D341Med (cell line): Measurements from ENCODE around the gene TTBK2.
"Not testable (repeated sequence)": the region's sequence is repeated elsewhere in the genome, so short reads cannot be mapped to it uniquely, and the experiment has no call there.

ENCODE experiments used
- DNase-seq: peaks from one replicate; pipeline ENCODE4 v3.0.0; 2012; ENCODE audit warnings: low spot score

TTBK2 gene

DNA sequence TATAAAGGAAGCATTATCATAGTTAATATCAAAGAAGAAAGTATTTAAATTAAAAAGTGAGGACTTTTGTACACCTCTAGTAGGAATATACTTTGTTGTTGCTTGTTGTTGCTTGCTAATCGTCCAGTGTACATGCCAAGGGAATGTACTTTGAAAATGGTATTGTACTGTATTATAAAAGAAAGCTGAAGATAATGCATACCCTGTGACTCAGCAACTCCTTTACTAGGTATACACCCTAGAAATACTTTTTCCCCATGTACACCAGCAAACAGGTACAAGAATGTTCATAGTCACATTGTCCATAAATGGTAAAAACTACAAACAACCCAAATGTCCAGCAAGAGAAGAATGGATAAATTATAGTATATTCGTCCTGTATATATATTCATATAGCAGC lies 12.0 kb downstream of the TTBK2 start:
- no peak for DNase-seq

GRCh38 chr15:42903388-42904324 lies 16.9 kb downstream of the TTBK2 start:
- DNase-seq: no peak

DNA sequence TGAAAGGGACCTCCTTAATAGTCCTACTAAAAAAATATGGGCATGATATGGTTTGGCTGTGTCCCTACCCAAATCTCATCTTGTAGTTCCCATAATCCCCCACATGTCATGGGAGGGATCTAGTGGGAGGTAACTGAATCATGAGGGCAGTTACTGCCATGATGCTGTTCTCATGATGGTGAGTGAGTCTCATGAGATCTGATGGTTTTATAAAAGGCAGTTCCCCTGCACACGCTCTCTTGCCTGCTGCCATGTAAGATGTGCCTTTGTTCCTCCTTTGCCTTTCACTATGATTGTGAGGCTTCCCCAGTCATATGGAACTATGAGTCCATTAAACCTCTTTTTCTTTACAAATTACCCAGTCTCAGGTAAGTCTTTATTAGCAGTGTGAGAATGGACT lies 26.7 kb downstream of the TTBK2 start:
- DNase-seq: not testable (repeated sequence)

- DNase-seq: no peak
Measured at GRCh38 chr15:42891569-42891968, 29.0 kb downstream of the TTBK2 start.

DNA sequence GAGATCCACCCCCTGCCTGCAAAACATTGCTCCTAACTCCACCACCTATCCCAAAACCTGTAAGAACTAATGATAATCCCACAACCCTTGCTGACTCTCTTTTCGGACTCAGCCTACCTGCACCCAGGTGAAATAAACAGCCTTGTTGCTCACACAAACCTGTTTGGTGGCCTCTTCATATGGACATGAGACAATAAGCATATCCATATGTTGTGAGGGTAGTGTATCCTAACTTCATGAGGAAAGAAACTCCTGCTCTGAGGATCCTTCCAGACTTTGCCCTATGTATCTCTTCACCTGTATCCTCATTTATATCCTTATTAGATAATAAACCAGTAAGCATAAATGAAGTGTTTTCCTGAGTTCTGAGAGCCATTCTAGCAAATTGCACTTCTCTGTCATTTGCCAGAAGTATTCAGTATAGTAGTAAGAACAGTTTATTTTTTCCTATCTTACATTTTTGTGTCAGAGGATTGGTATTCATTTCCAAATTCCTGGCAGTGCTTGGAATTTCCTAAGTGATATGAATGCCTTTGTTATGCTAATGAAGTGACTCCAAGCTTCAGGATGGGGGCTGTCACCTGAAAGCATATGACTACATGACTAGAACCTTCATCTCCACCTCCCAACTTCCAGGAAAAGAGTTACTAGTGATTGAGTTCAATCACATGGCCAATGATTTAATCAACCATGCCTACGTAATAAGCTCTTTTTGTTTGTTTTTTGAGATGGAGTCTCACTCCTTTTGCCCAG lies 30.2 kb downstream of the TTBK2 start:
- DNase-seq: no peak

DNA sequence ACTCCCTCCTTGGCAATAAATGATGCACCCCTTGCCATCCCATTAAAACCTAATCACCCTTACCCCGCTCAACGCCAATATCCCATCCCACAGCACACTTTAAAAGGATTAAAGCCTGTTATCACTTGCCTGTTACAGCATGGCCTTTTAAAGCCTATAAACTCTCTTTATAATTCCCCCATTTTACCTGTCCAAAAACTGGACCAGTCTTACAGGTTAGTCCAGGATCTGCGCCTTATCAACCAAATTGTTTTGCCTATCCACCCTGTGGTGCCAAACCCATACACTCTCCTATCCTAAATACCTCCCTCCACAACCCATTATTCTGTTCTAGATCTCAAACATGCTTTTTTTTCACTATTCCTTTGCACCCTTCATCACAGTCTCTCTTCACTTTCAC lies 33.2 kb downstream of the TTBK2 start:
- DNase-seq: not testable (repeated sequence)

DNA sequence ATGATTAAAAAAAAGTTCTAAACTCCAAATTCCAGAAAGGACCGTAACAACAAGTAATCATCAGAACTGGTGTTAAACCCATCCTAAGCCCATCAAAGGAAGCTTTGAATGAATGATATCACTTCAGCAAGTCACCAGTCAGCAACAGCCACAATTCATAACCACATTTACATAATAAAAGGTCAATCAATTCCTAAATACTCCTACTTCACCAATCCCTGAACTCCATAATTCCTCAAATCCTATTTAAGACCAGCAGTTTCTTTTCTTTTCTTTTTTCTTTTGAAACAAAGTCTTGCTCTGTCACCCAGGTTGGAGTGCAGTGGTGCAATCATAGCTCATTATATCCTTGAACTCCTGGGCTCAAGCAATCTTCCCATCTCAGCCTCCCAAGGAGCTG lies 40.5 kb downstream of the TTBK2 start:
- no peak for DNase-seq

GRCh38 chr15:42879443-42879842 lies 41.1 kb downstream of the TTBK2 start:
- no peak for DNase-seq

DNA sequence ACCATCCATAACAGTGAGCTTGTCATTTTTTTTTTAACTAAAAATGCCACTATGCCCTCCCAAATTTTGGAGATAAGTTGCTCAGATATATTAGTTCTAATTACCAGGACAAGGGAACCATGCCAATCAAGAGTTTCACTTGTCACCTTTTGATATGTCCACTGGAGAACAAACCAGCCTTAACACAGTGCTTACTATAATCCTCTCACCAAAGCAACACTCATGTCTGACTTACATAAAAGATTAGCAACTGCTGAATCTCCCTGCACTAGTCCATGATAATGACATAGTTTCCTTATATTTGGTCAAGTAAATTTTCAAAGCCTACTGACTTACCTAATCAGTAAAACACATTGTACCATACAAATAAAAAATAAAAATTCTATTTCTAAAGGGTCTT lies 44.4 kb downstream of the TTBK2 start:
- DNase-seq: peak; percentile 33

DNA sequence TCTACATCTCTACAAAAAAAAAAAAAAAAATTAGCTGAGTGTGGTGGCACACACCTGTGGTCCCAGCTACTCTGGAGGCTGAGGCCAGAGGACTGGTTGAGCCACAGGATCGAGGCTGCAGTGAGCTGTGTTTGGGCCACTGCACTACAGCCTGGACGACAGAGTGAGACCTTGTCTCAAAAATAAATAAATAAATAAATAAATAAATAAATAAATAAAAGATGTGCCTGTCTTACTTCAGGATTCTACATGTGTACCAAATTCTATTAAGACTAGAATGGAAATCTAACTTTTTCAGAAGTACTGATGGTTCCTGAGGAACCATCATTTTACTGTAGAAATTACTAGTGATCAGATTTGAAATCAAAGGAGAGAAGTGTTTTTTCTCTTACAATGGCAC lies 51.9 kb downstream of the TTBK2 start:
- DNase-seq: no peak

GRCh38 chr15:42863572-42864239 lies 56.9 kb downstream of the TTBK2 start:
- no peak for DNase-seq

- no peak for DNase-seq
Measured at GRCh38 chr15:42858999-42859789, 61.4 kb downstream of the TTBK2 start.

GRCh38 chr15:42858540-42858939 lies 62.0 kb downstream of the TTBK2 start:
- DNase-seq: no peak

DNA sequence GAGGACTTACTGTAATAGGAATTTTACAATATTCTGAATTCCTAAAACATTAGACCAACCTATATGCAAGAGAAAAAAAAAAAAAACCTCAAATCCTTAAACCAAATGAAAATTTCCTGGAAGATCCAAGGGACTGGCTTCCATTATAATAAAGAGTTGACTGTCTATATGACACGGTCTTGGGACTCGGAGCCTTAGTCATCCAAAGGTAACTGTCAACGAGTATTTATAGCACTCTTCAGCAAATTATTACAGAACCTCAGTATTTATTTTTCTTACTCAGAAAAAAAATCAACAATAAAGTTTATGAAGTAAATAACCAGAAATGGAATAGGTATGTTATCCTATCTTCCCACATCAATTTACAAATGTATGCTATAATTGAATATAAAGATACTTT lies 66.0 kb downstream of the TTBK2 start:
- DNase-seq: no peak

DNA sequence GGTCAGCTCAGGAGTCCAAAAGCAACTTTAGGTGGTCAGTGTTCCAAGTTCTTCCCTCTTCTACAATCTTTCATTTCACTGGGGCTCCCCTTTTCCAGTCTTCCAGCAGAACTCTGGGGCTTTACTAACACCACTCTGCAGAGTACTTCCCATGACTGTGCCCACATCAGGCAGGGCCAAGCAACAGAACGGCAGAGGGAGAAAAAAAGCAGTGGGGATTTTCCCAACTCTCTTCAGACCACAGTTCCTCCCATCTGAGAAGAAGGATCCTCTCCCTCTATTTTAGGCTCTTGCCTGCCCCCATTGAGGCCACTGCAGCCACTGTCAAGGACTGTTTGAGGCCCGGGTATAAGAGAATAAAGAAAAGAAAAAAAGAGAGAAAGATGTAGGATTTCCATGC lies 70.7 kb downstream of the TTBK2 start:
- no peak for DNase-seq

DNA sequence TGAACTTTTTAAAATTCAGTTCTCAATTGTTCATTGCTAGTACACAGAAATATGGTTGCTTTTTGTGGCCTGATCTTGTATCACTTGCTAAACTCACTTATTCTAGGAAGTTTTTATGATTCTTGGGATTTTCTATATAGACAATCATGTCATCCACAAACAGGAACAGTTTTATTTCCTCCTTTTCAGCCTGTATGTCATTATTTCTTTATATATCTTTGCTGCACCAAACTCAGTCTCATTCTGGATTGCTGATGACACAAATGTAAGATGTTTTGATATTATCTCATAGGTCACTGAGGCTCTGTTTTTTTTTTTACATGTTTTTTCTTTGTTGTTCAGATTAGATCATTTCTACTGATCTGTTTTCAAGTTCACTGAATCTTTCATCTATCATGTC lies 71.7 kb downstream of the TTBK2 start:
- no peak for DNase-seq

GRCh38 chr15:42846647-42847046 lies 73.9 kb downstream of the TTBK2 start:
- DNase-seq: no peak

DNA sequence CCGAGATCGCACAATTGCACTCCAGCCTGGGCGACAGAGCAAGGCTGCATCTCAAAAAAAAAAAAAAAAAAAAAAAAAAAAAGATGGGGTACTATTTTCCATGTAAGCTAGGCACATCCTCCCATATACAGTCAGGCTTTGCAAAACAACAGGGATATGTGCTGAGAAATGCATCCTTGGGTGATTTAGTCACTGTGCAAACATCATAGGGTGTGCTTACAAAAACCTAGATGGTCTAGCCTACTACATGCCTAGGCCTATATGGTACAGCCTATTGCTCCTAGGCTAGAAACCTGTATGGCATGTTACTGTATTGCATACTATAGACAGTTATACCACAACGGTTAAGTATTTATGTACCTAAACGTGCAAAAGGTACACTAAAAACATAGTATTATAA lies 75.0 kb downstream of the TTBK2 start:
- DNase-seq: no peak

DNA sequence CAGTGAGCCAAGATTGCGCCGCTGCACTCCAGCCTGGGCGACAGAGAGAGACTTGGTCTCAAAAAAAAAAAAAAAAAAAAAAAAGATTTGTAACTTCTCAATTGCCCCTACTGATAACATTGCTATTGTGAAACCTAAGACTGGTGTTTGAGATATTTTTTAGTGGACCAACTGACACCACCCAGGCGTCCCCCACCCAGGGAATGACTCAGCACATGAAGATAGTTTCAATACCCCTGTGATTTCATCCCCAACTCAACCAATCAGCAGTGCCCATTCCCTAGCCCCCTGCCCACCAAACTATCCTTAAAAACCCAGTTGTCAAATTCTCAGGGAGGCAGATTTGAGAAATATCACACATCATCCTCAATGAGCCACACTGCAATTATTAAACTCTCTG lies 76.9 kb downstream of the TTBK2 start:
- DNase-seq: no peak

DNA sequence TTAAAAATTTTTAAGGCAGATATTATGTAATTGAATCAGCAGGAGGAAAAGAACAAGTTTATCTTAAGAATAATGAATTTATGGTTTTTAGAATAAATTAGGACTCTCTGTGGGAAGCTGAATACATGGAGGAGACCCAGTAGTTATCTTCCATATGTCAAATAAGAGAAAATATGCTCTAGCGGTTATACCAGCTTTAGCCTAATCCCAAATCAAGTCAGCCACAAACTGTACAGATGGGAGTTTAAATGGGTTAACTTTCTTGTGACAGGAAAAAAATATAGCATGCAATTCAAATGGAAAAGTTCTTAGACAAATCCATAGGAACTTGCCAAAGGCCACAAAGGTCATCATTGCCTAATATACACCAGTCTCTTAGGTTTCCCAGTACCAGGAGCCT lies 84.3 kb downstream of the TTBK2 start:
- DNase-seq: no peak

DNA sequence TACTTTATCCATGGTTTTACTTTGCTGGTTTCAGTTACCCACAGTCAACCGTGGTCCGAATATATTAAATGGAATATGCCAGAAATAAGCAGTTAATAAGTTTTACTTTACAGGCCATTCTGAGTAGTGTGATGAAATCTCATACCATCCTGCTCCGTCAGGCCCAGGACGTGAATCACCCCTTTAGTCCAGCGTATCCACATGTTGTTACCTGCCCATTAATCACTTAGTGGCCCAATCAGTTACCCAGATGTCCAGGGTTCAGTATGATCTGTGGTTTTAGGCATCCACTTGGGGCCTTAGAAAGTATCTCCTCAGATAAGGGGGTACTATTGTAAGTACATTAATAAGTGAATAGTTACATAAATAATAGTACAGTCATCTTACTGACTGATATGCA lies 88.0 kb downstream of the TTBK2 start:
- DNase-seq: no peak
